Vagina (tissue), 2 donors: ENCODE measurements around the gene ABCD3.

Experiments
- CTCF ChIP-seq, 3 experiments: fragments of 450-650 bp in 2 of 3; fragments of 200-600 bp in 1 of 3; sonication (generic) in 1 of 3; IDR thresholded peaks; one replicate each; pipeline ENCODE4 v1.5.1; 2017 to 2019; ENCODE audit warnings: antibody characterized with exemption in 3 of 3, mild to moderate bottlenecking in 2 of 3, moderate library complexity in 2 of 3
- POLR2A ChIP-seq, 2 donors: fragments of 450-650 bp; IDR thresholded peaks; one replicate each; pipeline ENCODE4 v1.6.1; 2017; ENCODE audit warnings: antibody characterized with exemption in 2 of 2, mild to moderate bottlenecking in 2 of 2, moderate library complexity in 2 of 2
- POLR2AphosphoS5 ChIP-seq, 2 donors: sonication (generic); formaldehyde crosslinking; IDR thresholded peaks; one replicate each; pipeline ENCODE4 v1.9.0; 2017; ENCODE audit warnings: antibody characterized with exemption in 2 of 2, mild to moderate bottlenecking in 2 of 2, low read depth in 1 of 2; ENCODE audit not compliant: insufficient read depth in 1 of 2

- TF ChIP-seq CTCF (IDR thresholded peaks at IDR 0.05) (no peak), POLR2AphosphoS5 (IDR thresholded peaks at IDR 0.05; ENCODE audit: insufficient read depth in 1 of 2, low read depth in 1 of 2) (no peak), POLR2A (IDR thresholded peaks at IDR 0.05) (no peak)
Measured at GRCh38 chr1:94562519-94563260, 144.5 kb downstream of the ABCD3 start.
